Right atrium auricular region (tissue), 2 donors: Measurements from ENCODE around the gene LCN10. TPM values are rescaled to one million over a fixed set of nuclear protein-coding genes. Genes with fewer than 3 reads are reported as not detected.
A peak's percentile ranks its signal among the peaks of the same experiment; 100 is the strongest.
"Not testable (repeated sequence)": the region's sequence is repeated elsewhere in the genome, so short reads cannot be mapped to it uniquely, and the experiment has no call there.

Experiments used
- DNase-seq: peaks from one replicate; pipeline ENCODE4 v3.0.0-alpha.2; 2019; ENCODE audit warnings: low spot score
- H3K27ac ChIP-seq, 2 donors: fragments of 200-600 bp; sonication (generic); 1 replicate in 1 of 2; 2 replicates in 1 of 2; pipeline ENCODE4 v1.5.1; 2016 to 2019
- H3K27me3 ChIP-seq, 2 donors: fragments of 200-600 bp; sonication (generic); one replicate each; pipeline versions ENCODE4 v1.5.1 to v1.6.0; 2017 to 2019
- H3K36me3 ChIP-seq: fragments of 200-600 bp; sonication (generic); one replicate; pipeline ENCODE4 v1.5.1; 2016
- H3K4me1 ChIP-seq, 2 donors: fragments of 200-600 bp; sonication (generic); one replicate each; pipeline versions ENCODE4 v1.5.1 to v1.6.0; 2017 to 2019
- H3K4me3 ChIP-seq, 2 donors: fragments of 200-600 bp; sonication (generic); 1 replicate in 1 of 2; 2 replicates in 1 of 2; pipeline ENCODE4 v1.5.1; 2017 to 2019; ENCODE audit warnings: mild to moderate bottlenecking in 1 of 2, moderate library complexity in 1 of 2
- H3K9me3 ChIP-seq, 2 donors: fragments of 200-600 bp; sonication (generic); one replicate each; pipeline ENCODE4 v1.5.1; 2019
- total RNA-seq, 2 donors: library from RNA; depleted of rRNA; stranded (reverse); fragments of >200 nt; gene quantifications; one replicate each; pipeline ENCODE4 v1.1.0, GENCODE V29; 2016
- TF ChIP-seq, protein P1 (sequence below), 2 donors: fragments of 200-600 bp; sonication (generic); IDR thresholded peaks; one replicate each; pipeline ENCODE4 v1.5.1; 2019; ENCODE audit warnings: antibody characterized with exemption in 2 of 2

Gene LCN10
- total RNA-seq: 1 to 10 TPM; 4.5 to 8.8 TPM

DNA sequence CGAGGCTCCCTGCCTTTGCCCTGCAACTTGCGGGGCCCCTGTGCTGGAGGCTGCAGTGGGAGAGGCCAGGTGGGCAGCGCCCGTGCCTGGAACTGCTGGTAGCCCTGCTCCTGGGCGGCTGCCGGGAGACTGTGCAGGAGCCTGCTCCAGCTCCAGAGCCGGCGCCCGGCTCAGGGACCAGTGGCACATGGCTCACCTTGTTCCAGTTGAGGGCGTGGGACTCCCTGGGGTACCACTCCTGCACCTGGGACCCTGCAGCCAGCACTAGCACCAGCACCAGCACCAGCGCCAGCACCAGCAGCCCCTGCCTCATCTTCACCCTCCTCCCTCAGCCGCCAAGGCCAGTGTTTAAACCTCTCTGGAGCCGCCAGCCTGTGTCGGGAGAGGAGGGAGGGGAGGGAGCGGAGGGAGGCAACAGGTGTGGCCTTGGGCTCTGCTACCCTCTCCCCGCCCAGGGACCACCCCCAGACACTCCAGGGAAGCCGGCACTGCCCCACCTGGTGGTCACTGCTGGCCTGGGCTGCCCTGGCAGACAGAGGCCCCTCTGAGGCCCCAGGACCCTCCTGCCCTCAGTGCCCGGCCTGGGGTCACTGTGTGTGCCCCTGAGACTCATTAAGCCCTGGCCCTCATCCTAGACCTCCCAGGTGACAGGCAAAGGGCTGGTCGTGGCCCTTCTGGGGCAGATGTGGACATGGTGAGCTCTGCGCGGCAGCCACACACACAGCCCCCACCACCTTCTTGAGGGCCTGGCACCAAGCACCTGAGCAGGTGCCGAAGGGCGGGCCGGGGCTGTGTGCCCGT is at the start of gene LCN10:
Gene LCN10 (minus strand): TSS at position 350 of the 801 bp plus-strand sequence. CDS start 37 bp downstream, at position 313.
- no peak for DNase-seq
- Histone ChIP-seq H3K9me3 (no peaks in the 10 kb centered on the region), H3K4me3 (peak within 1 kb of the TSS; percentile 12 to 42), H3K4me1 (peaks cover 0 to 26% of the 10 kb centered on the region in 2 donors), H3K36me3 (no peaks in the 10 kb centered on the region), H3K27ac (peak within 1 kb of the TSS in 1 of 2 donors; percentile 48), H3K27me3 (no peaks in the 10 kb centered on the region)
- TF ChIP-seq, protein P1, sequence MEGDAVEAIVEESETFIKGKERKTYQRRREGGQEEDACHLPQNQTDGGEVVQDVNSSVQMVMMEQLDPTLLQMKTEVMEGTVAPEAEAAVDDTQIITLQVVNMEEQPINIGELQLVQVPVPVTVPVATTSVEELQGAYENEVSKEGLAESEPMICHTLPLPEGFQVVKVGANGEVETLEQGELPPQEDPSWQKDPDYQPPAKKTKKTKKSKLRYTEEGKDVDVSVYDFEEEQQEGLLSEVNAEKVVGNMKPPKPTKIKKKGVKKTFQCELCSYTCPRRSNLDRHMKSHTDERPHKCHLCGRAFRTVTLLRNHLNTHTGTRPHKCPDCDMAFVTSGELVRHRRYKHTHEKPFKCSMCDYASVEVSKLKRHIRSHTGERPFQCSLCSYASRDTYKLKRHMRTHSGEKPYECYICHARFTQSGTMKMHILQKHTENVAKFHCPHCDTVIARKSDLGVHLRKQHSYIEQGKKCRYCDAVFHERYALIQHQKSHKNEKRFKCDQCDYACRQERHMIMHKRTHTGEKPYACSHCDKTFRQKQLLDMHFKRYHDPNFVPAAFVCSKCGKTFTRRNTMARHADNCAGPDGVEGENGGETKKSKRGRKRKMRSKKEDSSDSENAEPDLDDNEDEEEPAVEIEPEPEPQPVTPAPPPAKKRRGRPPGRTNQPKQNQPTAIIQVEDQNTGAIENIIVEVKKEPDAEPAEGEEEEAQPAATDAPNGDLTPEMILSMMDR (IDR thresholded peaks at IDR 0.05): peak in 1 of 2 donors; percentile 43

DNA sequence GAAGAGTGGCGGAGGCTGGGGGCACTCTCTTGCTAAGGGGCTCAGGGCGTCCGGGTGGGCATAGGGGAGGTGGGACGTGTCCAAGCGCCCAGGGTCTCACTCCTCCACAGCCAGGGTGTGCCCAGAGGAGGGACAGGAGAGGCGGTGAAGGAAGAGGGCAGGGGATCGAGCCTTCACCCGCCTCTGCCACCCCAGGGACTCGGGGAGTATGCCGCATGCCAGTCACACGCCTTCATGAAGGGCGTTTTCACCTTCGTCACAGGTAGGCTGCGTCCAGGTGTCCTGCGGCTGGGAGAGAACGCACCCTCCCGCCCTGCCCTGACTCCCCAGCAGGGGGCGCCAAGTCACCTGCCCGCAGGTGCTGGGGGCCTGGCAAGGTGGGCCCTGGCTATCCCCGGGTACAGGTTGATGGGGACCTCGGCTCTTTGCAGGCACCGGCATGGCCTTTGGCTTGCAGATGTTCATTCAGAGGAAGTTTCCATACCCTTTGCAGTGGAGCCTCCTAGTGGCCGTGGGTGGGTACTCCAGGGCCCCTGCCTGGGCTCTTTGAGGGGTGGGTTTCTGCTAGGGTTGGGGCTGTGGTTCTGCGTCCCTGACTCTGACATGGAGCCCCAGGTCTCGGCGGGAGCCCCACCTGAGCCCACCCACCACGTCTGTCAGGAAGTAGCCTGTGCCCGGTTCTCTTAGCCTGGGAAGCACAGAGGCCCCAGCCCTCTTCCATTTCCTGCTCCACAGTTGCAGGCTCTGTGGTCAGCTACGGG is 49.0 kb upstream of the LCN10 start:
- Histone ChIP-seq H3K4me1 (peaks cover 0 to 62% of the 10 kb centered on the region in 2 donors), H3K27me3 (no peaks in the 10 kb centered on the region), H3K9me3 (no peaks in the 10 kb centered on the region), H3K4me3 (peak overlapping the region; percentile 70 to 85), H3K27ac (peak overlapping the region; percentile 97 to 98), H3K36me3 (no peaks in the 10 kb centered on the region)
- TF ChIP-seq, protein P1 (IDR thresholded peaks at IDR 0.05): peak; percentile 93 to 95
- DNase-seq: no peak

DNA sequence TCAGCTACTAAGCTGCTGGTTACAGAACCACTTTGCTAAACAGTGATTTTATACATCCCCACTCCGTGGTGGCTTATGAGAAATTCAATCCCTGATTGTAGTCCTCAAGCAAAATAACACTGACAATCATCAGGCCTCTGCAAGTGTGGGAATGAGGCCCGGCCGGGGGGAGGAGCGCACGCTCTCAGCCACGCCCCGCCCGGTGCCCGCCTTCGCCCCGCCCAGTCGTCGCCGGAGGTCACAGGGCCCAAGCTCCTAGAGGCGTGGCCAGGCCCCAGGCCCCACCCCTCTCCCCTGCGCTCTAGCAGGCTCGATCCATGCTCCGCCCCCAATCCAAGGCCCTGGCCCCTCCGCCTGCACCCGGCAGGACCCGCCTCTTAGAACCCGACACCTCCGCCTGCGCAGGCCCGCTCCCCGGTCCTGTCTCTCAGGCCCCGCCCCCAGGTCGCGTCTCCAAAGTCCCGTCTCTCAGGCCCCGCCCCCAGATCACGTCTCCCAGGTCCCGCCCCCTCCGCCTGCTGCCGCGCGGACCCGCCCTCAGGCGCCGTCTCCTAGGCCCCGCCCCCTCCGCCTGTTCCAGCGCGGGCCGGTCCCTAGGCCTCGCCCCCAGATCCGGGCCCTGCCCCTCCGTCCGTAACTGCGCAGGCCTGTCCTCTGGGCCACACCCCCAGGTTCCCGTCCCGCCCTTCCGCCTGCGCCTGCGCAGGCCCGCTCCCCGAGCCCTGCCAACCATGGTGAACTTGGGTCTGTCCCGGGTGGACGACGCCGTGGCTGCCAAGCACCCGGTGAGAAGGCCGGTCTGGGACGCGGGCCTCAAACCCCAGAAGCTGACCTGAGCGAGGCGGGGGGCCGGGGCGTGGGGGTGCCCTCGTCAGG is 48.1 kb upstream of the LCN10 start, which contains the start of gene TMEM141:
Gene TMEM141 (plus strand): TSS at position 705 of the 876 bp plus-strand sequence. CDS start 27 bp downstream, at position 732.
- peak within 1 kb of the TSS; percentile 97 to 98 for H3K27ac ChIP-seq
- H3K9me3 ChIP-seq: no peaks in the 10 kb centered on the region
- no peaks in the 10 kb centered on the region for H3K36me3 ChIP-seq
- peak; percentile 99 for DNase-seq
- H3K4me1 ChIP-seq: peaks cover 0 to 54% of the 10 kb centered on the region in 2 donors
- peak within 1 kb of the TSS; percentile 70 to 85 for H3K4me3 ChIP-seq
- no peaks in the 10 kb centered on the region for H3K27me3 ChIP-seq
- TF ChIP-seq, protein P1 (IDR thresholded peaks at IDR 0.05): no peak

DNA sequence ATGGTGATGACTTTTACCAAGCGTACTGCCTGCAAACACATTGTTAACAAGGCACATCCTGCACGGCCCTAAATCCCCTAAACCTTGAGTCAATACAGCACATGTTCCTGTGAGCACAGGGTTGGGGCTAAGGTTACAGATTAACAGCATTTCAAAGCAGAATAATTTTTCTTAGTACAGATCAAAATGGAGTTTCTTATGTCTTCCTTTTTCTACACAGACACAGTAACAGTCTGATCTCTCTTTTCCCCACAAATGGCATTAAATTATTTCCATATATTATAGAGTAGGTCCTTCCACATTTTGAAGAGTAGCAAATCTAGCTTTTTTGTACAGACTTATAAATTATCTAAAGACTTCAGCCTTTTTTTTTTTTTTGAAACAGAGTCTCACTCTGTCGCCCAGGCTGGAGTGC is 46.8 kb upstream of the LCN10 start:
- Histone ChIP-seq H3K27ac (peak overlapping the region; percentile 97 to 98), H3K9me3 (no peaks in the 10 kb centered on the region), H3K4me1 (peaks cover 0 to 47% of the 10 kb centered on the region in 2 donors), H3K36me3 (no peaks in the 10 kb centered on the region), H3K27me3 (no peaks in the 10 kb centered on the region), H3K4me3 (no peak overlapping the region)
- DNase-seq: no peak
- TF ChIP-seq, protein P1 (IDR thresholded peaks at IDR 0.05): no peak

DNA sequence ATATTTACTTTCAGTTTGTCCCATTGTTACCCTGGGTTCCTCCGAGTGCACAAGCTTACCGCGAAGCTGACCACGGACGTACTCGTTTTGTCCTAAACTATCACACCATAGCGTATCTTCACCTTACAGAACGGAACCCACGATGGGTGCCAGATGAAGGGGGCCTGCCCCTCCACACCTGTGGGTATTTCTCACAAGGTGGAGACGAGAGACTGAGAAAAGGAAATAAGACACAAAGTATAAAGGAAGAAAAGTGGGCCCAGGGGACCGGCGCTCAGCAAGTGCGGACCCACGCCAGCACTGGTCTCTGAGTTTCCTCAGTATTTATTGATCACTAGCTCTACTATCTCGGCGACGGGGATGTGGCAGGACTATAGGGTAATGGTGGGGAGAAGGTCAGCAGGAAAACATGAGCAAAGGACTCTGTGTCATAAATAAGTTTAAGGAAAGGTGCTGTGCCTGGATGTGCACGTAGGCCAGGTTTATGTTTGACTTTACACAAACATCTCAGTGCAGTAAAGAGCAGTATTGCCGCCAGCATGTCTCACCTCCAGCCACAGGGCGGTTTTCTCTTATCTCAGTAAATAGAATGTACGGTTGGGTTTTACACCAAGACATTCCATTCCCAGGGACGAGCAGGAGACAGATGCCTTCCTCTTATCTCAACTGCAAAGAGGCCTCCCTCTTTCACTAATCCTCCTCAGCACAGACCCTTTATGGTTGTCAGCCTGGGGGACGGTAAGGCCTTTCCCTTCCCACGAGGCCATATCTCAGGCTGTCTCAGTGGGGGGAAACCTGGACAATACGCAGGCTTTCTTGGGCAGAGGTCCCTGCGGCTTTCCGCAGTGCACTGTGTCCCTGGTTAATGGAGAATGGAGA is 46.1 kb upstream of the LCN10 start:
- not testable (repeated sequence) for H3K4me3 ChIP-seq, H3K36me3 ChIP-seq, H3K27me3 ChIP-seq, H3K9me3 ChIP-seq, DNase-seq
- Histone ChIP-seq H3K4me1 (peaks cover 0 to 47% of the 10 kb centered on the region in 2 donors), H3K27ac (peak overlapping the region; percentile 97 to 98)
